HEK293T (cell line): ENCODE measurements around the gene UNKL.

Source experiments
- SP1 ChIP-seq: fragments of 450-650 bp; IDR thresholded peaks from 2 replicates; pipeline ENCODE4 v1.6.1; 2017
- TARDBP ChIP-seq: fragments of 450-650 bp; IDR thresholded peaks from 2 replicates; pipeline ENCODE4 v1.6.1; 2016

- TF ChIP-seq TARDBP (no peak), SP1 (no peak)
Observed at GRCh38 chr16:1378087-1378803, 36.3 kb downstream of the UNKL start.
